HG03565 (cell line): ENCODE measurements around the gene MX2.
"Not testable (repeated sequence)": the region's sequence is repeated elsewhere in the genome, so short reads cannot be mapped to it uniquely, and the experiment has no call there.

Experiments
- ATAC-seq: cut with Tn5 transposase; IDR thresholded peaks from one replicate; pipeline ENCODE4 v1.9.1; 2021; ENCODE audit warnings: mild to moderate bottlenecking, moderate library complexity; ENCODE audit not compliant: unreplicated experiment

The MX2 gene

GRCh38 chr21:41333752-41334151 lies 28.1 kb upstream of the MX2 start:
- no peak for ATAC-seq

DNA sequence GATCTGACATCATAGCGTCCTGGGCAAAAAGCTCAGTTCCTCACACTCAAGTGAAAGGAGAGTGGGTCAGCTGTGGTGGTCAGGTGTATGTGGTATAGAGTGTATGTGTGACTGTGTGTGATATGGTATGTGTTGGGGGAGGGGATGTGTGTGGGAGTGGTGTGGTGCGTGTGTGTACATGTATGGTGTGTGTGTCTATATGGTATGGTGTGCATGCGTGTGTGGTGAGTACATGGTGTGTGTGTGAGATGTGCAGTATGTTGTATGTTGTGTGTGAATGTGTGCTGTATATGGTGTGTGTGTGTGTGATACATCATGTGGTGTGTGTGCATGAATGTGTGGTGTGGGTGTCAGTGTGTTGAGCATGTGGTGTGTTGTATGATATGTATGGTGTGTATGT lies 24.3 kb upstream of the MX2 start:
- ATAC-seq, result no peak

DNA sequence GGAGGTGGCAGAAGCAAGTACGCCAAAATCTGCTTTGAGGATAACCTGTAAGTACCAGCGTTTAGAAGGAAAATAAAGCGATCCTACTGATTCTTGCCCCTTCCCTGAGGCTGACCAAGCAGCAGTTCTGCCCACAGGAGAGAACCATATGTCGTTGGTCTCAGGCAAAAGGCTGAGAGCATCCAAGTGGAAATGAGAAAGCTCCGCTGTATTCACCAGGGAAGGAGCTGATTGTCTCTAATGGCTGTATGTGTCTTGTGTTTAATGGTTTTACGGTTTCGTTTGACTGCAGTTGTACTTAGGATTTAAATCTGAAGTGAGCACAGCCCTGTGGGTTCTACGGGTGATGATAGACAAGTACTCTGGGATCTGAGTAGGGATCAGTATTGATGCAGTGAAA lies 23.4 kb upstream of the MX2 start:
- ATAC-seq, result no peak

DNA sequence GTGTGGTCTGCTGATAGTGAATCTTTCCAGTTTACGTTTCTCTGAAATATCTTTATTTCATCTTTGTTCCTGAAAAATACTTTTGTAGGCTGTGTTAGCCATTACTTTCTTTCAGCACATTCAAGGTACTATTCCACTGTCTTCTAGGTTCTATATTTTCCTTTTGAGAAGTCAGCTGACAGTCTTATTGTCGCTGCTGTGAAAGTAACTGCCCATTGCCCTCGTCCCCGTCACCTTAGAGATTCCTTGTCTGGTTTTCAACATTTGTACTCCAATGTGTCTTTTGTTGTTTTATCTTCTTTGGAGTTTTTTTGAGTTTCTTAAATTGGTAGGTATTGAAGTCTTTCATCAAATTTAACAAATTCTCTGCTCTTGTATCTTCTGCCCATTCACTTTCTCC lies 19.8 kb upstream of the MX2 start:
- ATAC-seq, result no peak

DNA sequence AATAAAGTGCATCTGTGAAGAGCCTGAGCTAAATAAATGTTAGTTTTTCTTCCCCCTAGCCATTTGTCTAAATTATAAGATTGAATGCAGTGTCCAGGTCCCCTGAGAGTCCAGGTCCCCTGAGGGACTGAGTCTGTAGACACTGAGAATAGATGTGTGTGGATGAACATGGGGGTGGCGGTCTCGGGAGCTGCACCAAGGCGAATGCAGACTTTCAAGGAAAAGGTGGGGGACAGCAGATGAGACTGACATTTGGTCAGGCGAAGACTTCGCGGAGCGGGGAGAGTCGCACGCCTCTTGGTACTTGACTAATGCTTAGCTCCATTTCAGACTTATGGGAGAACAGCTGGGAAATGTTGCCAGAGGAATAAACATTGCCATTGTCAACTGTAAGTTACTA lies 17.7 kb upstream of the MX2 start:
- ATAC-seq, result no peak

- ATAC-seq, result no peak
Observed at GRCh38 chr21:41345356-41345755, 16.5 kb upstream of the MX2 start.

- ATAC-seq, result no peak
Observed at GRCh38 chr21:41345934-41346685, 15.7 kb upstream of the MX2 start.

GRCh38 chr21:41346758-41347157 lies 15.1 kb upstream of the MX2 start:
- no peak for ATAC-seq

- no peak for ATAC-seq
Observed at GRCh38 chr21:41348434-41348833, 13.4 kb upstream of the MX2 start.

DNA sequence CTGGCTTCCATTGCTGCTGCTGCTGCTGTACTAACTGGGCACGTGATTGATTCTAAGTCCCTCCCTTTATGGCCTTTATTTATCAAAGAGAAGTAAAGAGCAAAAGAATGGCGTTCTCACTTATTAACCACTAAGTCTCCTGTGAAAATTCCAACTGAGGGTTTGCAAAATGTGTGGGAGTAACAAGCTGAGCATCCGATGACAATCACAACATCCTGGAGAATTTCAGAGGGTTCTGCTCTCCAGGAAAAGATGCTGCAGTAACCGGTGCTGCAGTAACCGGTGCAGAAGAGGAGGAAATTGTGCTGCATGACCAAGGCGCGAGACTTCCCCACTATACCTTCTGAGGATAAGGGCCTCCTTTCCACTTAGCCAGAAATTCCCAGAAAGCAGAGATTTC lies 12.7 kb upstream of the MX2 start:
- ATAC-seq, result no peak

- ATAC-seq, result no peak
Observed at GRCh38 chr21:41349619-41350390, 12.0 kb upstream of the MX2 start.

- no peak for ATAC-seq
Observed at GRCh38 chr21:41350436-41351155, 11.2 kb upstream of the MX2 start.

DNA sequence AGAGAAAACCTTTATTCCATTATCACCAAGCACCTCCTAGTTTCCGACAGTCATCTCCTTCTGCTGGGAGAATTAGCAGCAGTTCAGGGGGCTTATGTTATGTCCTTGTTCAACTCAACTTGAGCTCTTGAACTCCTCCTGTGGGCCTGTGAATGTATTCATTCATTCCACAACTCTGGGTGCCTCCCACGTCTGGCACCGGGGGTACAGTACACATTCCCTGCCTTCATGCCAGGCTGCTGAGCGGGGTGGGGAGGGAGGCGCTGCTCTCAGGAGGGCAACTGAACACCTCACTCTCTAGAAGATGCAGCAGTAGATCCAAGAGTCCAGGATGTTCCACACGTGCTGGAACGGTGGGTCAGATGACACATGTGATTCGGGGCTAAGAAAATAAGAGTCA lies 4.3 kb upstream of the MX2 start:
- no peak for ATAC-seq

DNA sequence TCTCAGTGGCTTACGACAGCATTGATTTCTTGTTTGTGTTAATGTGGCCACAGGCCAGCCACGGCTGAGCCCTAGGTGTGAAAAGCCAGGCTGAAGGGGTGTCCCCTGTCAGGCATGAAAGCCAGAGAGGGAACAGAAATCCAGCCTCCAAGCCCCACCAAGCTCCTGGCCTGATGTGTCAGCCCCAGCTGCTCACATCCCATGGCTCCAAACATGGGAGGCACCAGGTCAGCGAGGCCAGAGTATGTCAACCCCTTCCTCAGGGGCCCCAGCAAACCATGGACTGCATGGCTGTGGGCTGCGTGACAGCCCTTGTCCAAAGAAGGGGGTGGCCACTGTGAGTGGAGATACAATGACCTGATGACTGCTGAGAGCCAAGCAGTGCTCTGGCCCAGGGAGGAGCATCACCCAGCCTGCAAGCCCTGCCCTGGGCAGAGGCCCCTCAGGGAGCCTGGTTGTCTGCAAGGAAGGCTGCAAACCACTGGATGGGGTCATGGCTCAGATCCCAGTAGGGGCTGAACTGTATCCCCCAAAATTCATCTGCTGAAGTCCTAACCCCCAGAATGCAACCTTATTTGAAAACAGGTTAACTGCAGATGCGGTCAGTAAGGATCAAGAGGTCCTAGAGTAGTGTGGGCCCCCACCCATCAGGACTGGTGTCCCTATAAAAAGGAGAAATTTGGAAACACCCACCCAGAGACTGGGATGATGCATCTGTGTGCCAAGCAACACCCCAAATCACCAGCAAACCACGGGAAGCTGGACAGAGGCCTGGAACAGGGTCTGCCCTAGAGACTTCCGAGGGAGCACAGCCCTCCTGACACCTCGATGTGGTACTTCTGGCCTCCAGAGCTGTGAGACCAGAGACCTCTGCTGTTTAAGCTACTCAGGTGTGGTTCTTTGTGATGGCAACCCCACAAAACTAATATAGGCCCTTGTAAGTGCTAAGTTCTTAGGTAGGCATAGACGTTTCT lies 3.3 kb upstream of the MX2 start:
- no peak for ATAC-seq

DNA sequence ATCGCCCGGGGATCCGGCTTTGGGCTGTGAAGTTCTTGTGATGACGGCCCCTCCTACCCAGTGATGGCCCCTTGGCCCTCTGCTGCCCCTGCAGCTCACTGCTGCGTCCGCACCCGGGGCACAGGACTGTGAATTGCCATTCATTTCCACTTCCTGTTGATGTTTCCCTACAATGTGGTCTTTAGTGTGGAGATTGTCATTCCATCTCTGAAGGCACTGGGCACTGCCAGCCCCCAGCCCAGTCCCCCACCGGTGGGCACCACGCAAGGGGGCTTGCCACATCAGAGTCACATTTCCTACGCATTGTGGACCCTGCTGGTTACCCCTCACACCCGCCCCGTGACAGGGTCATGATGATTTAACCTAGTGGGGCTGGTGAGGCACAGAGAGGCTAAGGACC lies 2.5 kb upstream of the MX2 start:
- ATAC-seq, result no peak

- not testable (repeated sequence) for ATAC-seq
Observed at GRCh38 chr21:41359754-41360071, 2.1 kb upstream of the MX2 start.

DNA sequence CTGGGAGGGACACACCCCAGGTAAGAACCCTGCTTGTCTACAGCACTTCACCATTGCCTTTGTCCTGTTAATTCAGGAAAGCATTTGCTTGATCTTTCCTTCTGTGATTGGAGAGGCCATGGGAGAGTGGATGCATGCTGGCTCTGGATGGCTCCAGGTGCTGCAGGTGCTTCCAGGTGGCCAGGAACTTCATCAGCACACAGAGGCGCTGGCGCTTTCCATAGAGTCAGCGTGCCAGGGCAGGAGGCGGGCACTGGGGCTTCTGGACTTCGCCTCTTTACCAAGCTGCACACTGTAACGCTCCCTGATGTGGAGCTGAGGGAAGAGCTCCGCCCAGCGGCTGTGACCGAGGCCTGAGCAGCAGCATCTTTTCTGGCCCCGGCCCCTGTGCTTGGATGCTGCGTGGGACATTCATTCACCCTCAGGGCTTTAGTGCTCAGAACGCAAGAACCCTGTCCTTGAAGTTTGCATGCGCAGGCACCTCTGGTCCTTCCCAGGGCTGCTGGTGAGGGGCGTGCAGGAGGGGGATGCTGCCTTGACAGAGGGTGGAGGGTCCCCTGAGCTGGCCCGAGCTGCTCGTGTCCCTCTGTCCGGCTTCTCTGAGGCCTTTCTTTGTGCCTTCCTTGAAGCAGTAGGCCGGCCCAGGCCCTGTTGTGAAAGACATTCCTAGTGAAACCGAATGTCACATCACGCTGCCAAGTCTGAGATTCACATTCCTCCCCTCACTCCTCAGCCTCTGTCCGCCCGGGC lies 1.6 kb upstream of the MX2 start:
- ATAC-seq, result no peak

- no peak for ATAC-seq
Observed at GRCh38 chr21:41361053-41361785, 608 bp upstream of the MX2 start.

DNA sequence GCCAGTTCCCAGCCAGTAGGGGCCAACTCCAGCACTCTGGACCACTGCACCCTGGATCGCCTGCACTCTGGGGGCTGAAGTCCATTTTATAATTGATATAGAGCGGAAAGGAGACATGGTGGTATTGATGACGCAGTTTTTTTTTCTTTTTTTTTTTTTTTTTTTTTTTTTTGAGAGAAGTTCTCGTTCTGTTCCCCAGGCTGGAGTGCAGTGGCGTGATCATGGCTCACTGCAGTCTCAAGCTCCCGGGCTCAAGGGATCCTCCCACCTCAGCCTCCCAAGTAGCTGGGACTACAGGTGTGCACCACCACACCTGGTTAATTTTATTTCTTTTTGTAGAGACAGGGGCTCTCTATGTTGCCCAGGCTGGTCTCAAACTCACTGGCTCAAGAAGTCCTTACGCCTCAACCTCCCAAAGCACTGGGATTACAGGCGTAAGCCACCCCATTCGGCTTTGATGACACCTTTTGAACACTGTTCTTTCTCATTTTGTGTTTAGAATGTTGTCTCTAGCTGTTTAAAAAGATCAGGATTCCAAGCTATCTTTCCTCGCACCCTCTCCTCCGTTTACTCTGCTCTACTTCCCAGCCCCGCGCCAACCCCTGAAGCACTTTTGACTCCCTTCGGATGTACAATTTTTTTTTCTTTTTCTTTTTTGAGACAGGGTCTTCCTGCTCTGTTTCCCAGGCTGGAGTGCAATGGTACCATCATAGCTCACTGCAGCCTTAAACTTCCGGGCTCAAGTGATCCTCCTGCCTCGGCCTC lies 960 bp downstream of the MX2 start:
- ATAC-seq, result no peak
